ENCODE results near the gene PTPRE.

DNA sequence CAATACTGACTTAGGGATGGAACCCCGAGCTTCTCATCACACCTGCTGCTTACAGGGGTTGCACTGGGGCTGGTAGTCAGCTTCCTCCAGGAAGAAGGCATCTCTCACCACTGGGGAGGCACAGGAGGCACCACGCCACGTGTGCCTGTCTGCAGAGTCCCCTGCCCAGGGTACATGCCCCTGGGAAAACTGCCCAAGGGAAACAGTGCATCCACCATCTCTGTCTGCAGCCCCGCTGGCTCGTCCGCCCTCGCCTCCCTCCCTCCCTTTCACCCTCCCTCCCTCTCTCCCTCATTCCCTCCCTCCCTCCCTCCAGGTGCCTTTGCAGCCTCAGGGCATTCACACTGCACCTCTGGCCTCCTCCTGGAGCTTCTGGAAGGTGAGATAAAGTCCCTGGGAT, 101.1 kb downstream of the PTPRE start:
- no peak for TF ChIP-seq POLR2A (IDR thresholded peaks at IDR 0.05)
- TF ChIP-seq, protein P1, sequence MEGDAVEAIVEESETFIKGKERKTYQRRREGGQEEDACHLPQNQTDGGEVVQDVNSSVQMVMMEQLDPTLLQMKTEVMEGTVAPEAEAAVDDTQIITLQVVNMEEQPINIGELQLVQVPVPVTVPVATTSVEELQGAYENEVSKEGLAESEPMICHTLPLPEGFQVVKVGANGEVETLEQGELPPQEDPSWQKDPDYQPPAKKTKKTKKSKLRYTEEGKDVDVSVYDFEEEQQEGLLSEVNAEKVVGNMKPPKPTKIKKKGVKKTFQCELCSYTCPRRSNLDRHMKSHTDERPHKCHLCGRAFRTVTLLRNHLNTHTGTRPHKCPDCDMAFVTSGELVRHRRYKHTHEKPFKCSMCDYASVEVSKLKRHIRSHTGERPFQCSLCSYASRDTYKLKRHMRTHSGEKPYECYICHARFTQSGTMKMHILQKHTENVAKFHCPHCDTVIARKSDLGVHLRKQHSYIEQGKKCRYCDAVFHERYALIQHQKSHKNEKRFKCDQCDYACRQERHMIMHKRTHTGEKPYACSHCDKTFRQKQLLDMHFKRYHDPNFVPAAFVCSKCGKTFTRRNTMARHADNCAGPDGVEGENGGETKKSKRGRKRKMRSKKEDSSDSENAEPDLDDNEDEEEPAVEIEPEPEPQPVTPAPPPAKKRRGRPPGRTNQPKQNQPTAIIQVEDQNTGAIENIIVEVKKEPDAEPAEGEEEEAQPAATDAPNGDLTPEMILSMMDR (IDR thresholded peaks at IDR 0.05), result no peak

Data from lower leg skin (tissue), 3 donors.